Measurements from ENCODE around the gene CELF4.

DNA sequence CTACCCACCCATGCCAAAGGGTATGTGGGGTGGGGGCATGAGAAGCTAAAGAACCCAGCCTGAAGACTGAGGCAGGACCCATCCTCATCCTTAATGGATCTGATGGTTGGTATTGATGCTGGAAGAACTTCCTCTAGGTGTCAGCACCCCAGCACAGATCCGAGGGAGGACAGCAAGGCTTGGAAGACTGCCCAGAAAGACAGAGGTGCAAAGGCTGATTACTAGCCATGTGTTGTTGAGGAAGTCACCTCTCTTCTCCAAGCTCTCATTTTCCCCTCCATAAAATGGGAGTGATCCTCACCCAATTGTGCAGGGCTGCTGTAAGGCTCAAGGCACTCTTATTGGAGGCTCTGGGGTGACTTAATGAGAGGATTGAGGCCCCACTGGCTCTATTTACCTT lies 256.5 kb downstream of the CELF4 start:
- TF ChIP-seq, protein P1, sequence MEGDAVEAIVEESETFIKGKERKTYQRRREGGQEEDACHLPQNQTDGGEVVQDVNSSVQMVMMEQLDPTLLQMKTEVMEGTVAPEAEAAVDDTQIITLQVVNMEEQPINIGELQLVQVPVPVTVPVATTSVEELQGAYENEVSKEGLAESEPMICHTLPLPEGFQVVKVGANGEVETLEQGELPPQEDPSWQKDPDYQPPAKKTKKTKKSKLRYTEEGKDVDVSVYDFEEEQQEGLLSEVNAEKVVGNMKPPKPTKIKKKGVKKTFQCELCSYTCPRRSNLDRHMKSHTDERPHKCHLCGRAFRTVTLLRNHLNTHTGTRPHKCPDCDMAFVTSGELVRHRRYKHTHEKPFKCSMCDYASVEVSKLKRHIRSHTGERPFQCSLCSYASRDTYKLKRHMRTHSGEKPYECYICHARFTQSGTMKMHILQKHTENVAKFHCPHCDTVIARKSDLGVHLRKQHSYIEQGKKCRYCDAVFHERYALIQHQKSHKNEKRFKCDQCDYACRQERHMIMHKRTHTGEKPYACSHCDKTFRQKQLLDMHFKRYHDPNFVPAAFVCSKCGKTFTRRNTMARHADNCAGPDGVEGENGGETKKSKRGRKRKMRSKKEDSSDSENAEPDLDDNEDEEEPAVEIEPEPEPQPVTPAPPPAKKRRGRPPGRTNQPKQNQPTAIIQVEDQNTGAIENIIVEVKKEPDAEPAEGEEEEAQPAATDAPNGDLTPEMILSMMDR (conservative IDR thresholded peaks at IDR 0.05; ENCODE audit: low read depth, low read length) = no peak
- TF ChIP-seq EZH2 (IDR thresholded peaks at IDR 0.05; ENCODE audit: low read length, unreplicated experiment) (no peak), EZH2phosphoT487 (IDR thresholded peaks at IDR 0.05; ENCODE audit: borderline replicate concordance, low read length) (no peak)

Data from PC-3 (cell line).